GM21526 (cell line): ENCODE measurements around the gene DUSP3.

Source experiments
- ATAC-seq: cut with Tn5 transposase; IDR thresholded peaks from one replicate; pipeline ENCODE4 v1.9.1; 2021; ENCODE audit warnings: moderate library complexity; ENCODE audit not compliant: unreplicated experiment, low FRiP score

The DUSP3 gene

DNA sequence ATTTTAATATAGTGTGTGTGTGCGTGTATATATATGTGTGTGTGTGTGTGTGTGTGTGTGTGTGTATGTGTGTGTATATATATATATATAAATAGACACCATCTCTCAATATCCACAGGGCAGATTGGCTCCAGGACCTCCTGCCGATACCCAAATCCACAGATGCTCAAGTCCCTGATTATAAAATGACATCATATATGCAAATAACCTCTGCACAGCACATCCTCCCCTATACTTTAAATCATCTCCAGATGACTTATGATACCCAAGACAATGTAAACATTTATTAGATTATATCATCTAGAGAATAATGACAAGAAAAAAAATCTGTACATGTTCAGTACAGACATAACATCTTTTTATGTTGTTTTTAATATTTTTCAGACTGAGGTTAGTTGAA, 7.8 kb downstream of the DUSP3 start:
- ATAC-seq: no peak

DNA sequence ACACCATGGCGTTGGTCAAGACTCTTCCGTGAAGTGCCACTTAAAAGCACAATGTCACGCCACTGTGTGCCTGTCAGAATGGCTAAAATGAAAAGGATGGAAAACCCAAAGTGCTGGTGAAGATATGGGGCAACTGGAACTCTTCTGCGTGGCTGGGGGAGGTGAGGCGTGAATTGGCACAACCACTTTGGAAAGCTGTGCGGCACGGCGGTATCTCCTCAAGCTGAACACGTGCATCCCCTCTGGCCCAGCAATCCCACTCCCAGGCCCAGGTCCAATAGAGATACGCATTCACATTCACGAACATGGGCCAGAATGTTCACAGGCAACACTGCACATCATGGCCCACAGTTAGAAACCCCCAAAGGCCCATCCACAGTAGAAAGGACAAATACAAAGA, 8.9 kb downstream of the DUSP3 start:
- no peak for ATAC-seq

DNA sequence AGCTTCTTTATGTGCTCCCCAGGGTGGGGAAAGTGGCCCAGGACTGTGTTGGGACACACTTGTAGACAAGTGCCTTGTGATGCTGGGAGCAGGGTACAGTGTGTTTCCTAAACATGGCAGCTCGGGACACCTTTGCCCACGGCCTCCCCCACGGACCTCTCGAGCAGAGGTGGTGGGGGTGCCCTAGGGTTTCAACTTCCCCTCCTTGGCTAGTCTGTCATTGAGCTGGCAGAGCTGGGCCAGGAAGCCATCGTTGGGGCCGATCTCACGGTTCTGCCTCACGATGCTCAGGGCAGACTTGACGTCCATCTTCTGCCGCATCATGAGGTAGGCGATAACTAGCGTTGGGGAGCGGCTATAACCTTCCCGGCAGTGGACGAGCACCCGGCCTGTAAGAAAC, 9.4 kb downstream of the DUSP3 start:
- no peak for ATAC-seq

DNA sequence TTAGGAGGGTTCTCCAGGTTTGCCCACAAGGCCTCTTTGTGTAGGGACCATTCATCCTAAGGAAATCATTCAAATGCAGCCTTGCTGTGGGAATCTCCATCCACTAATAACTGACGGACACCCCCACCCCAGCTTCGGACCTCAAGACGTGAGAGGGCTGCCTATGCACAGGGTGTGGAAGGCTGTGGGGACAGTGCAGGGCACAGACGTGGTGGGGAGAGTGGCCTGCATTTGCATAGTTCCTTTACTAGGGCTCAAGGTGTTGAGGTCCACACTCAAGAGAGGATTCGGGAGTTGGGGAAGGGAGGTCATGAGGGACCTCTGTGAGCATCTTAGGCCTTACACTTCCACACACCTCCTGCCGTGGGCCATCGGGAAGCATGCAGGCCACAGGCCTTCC, 9.8 kb downstream of the DUSP3 start:
- no peak for ATAC-seq

DNA sequence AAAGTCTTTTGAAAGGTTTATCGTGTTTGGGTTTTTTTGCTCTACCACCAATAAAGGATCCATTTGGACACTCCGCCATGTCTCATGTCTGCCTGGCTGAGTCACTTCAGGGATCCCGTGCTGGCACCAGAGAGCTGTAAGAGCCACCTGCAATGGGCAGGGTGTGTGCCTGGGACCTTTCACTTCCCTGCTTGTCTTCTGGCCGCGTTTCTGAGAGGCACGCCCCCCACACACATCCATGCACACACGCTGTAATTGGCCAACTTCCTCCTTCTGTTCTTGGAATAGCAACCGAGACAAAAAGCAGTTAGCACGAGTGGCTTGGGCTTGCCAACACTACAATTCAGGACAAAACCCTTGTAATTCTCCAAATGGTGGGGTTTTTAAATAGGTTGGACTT, 10.4 kb downstream of the DUSP3 start:
- ATAC-seq: no peak

DNA sequence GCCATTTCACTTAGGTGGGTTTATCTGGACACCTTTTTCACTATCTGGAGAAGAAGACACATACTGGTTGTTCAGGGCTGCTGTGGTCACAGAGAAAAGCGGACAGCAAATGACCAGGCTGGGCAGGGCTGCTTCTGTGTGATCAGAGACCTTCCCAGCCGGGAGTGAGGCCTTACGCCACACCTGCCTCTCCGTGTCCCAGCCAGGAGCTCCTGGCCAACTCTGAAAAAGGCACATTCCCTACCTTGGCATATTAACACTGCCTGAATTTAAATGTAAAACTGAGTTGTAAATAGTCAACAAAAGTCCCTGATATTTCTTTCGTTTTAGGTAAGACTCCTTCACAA, 11.1 kb downstream of the DUSP3 start:
- ATAC-seq: no peak

DNA sequence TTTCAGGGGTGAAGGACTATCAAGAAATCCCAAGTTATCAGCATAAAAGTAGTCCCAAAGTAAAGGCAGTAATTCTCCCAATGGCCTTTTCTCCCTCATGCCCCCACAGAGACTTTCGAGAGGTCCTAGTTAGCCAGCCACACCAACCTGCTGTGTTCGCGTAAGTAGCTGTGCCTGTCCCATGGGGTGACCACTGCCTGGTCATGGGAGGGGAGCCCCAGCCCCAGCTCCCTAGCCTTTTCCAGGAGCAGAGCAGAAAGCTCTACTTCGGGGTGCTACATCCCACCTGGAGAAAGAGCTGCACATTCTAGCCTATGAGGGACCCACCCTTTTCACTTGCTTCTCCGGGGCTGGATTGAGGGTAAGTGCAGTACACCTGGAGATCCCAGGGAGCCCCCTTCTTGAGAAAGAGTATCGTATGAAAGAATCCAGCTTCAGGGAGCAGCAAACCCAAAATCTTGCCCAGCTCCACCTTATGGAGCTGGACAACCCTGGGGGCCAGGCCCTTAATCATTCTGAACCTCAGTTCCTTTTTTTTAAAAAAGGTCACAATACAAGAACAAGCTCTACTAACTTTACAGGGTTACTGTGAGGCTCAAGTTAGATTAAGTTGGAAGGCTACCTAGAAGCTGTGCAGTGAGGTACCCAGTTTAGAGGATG, 11.6 kb downstream of the DUSP3 start:
- ATAC-seq: no peak

DNA sequence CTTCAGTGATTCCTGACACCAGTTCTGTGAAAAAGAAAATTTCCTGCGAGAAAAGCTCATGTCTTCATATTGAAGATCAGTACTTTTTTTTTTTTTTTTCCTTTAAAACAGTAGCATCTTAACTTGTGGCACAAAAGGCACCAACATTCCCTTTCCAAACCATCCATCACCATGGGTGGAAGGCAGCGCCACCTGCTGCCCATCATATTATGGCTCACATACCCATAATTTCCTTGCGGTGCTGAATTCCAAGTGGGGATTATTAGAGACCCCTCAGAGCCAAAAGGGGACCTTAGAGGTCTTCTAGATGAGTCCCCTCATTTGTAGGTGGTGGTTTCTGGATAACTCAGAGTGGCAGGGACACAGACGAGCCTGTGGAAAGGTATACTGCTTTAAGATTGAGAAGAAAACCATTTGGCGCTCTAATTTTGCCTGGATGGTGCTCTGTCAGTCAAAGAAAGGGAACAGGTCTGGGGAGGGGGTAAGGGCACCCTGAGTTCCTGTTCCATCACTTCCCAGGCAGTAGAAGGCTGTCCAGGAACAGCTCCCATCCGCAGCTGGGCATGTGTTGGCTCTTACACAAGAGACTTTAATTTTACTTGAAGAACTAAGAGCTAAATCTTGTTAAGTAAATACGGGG, 12.2 kb downstream of the DUSP3 start:
- no peak for ATAC-seq

DNA sequence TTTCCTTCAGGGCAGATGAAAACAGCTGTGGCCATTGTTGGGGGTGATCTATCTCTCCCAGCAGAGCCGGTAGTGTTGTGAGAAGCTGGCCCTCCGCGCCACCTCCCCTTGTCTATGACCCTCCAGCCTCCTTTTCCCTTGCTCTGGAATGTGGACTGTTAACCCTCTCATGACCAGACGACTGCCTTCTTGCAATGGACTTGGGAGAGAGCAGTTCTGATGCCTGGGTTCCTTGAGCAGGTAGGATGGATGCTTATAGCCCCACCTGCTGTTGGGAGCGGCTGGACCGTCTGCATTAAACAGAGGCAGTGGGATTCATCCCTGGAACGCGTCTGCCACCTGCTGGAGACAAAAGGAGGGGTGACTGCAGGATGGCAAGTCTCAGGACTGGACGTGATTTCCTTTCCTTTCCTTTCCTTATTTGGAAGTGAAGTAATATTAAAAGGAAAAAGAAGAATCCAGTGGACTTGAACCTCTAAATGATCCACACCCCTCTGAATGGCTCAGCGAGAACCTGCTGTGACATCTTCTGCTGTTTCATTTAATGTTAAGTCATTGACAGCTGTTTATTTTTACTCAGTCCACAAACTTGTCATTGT, 18.4 kb downstream of the DUSP3 start:
- ATAC-seq: no peak

DNA sequence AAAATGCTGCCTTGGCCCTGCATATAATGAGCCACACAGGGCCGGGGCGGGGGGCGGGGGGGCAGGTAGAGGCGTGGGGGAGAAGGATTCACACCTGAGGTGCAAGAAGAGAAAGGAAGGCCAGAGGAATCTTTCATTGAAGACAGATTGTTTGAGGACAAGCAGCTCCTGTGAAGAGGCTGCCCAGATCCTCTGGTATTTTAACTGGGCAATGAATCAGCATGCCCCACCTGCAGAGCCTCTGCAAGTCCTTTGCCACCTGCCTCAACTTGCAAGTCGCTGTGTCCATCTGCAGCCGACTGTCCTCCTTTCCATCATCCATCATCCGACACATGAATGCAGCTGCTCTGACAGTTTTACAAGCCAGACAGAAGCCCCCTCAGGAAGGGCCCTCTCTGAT, 18.9 kb downstream of the DUSP3 start:
- ATAC-seq: no peak

DNA sequence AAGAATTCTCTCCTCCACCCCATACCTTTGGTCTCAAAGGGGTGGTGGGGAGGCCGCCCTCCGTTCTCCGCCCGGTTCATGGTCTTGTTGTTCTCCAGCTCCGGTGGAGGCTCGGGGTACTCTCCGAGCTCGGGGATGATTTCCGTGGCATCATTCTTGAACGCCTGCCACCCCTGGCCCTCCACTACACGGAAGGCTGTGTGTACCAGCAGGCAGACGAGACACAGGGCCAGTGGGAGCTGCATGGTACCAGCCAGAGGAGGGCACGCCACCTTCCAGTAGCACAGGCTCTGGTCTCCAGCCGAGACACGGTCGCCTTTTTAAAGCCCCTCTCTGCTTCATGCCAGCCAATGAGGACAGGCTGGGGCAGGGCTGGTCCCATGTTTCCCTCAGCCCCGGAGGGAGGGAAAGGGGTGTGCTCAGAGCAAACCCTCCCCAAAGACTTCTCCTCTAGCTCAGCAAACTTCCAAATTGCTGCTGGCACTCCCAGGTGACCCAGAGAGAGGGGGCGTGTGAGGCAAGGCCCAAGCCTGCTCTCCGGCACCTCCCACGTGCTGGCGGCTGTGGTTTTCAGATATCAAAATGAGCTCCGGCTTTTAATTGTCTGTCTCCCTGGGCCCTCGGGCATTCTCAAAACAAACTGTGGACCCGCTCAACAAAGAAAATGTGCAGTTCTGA, 20.1 kb downstream of the DUSP3 start, which contains the start of gene SOST:
Gene SOST (minus strand): TSS at position 295 of the 678 bp plus-strand sequence. CDS start 50 bp downstream, at position 245.
- no peak for ATAC-seq

DNA sequence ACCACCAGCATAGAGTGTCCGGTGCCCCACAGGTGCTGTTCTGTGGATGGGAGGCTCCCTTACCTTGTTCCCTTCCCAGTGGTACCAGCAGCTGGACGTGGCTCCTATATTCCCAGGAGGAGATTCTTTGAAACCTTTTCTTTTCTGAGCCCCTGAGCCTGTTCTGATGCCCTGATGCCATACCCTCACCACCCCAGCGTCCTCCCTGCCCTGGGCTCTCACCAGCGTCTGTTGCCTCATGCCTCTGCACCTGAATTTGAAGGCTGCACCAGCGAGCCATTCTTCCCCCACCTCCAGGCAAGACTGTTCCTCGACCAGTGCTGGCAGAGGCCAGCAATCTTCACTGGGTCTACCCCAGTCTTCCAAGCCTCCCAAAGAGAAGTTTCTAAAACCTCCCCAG, 20.7 kb downstream of the DUSP3 start:
- ATAC-seq: no peak

DNA sequence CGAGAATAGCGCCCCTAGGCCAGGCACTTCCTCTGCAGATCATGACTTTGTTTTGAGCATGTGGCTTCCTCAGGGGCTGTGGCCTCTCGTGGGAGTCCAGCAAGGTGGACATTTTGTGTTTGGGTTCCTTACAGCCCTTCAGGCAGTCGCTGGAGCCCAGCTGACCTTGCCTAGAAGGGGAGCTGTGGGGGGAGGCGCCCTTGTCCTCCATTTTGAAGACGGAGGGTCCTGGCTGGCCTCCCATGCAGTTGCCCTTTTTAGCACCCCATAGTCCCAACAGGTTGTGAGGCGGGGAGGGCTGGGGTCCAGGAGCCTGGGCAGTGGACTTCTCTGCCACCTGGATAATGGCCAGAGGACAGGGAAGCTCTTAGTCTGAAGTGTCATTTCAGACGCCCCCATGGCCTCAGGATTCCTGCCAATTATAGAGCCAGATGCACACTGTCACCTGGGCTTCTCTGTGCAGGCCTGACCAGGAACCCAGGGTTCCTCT, 21.6 kb downstream of the DUSP3 start:
- no peak for ATAC-seq

DNA sequence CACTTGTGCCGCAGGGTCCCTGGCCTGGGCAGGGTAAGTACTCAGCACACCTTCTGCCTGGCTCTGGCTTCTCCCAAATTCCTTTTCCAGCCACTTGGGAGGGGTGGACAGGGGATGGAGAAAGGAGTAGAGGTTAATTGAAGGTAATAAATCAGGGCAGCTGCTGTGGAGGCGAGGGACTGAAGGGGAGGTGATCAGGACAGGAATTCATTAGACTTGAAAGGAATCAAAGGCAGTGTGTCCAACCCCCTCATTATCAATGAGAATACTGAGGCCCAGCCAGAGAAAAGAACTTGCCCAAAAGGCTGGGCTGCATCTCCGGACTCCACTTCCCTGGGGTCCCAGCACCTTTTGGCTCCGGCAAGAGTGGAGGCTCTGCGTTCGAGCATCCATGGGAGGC, 22.6 kb downstream of the DUSP3 start:
- no peak for ATAC-seq

DNA sequence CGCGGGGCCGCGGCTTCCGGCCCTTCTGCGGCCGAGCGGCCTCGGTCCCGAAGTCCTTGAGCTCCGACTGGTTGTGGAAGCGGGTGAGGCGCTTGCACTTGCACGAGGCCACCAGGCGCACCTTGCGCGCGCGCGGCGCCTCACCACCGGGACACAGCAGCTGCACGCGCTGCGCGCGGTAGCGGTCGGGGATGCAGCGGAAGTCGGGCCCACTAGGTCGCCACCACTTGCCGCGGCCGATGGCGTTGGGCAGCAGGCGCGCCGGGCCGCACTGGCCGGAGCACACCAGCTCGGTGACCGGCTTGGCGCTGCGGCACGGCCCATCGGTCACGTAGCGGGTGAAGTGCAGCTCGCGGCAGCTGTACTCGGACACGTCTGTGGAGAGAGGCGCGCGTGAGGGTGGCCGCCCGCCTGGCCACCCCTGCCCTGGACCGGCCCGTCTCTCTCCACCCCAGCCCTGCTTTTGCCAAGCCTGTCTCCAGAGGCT, 23.3 kb downstream of the DUSP3 start:
- ATAC-seq: no peak

DNA sequence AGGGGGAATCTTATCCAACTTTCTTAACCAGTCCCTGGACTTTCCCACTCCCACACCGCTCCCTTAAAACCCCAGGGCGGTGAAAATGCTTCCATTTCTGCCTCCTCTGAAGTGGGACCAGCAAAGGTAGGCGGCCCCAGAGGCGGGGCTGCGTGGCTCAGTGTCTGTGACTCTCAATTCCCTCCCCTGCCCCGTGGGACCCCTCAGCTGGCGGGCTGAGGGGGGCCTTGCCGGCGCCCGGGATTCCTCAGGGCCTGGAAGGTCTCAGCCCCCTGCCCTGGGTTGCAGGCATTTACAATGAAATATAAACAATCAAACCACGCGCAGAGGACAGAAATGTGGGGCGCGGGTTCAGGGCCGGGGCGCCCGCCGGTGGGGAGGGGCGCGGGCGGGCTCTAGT, 23.8 kb downstream of the DUSP3 start:
- no peak for ATAC-seq

DNA sequence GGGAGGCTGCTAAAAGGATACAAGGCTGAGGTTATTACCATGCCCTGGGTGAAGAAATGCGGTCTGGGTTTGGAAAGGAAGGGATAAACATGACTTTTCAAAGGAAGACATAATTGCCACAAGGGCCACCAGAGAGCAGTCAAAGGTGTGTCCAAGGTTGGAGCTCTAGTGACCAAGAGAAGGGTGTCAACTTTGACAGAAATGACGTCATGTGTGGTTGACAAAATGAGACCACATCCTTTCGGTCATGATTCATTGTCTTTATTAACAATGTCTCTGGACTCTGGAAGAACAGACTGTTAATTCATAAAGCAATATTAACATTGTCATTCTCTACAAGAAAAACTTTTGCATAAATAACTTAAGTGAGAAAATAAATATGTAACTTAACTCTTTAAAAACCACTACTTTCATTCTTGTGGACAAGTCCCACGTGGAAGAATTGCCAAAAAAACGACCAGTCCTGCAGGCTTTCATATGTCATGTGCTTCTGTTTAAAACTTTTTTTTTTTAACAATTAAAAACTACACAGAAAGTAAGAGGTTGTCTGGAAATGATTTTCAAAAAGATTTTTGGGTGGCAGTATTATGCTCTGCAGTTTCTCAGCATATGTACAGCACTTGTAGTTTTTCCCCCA, 25.2 kb downstream of the DUSP3 start:
- no peak for ATAC-seq

DNA sequence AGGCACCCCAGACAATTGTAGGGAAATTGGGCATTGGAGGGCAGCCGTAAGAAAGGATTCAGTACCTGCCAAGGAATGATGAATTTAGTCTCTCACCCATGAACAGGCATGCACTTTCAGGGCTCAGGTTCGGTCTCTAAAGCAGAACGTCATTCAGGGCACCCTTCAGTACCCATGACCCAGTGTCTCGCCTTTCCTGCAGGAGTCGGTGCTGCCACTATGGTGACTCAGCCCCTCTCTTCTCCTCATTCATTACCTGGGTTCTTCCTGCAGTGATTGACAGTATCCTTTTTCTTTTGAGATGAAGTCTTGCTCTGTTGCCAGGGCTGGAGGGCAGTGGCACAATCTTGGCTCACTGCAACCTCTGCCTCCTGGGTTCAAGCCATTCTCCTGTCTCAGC, 28.6 kb downstream of the DUSP3 start:
- no peak for ATAC-seq

DNA sequence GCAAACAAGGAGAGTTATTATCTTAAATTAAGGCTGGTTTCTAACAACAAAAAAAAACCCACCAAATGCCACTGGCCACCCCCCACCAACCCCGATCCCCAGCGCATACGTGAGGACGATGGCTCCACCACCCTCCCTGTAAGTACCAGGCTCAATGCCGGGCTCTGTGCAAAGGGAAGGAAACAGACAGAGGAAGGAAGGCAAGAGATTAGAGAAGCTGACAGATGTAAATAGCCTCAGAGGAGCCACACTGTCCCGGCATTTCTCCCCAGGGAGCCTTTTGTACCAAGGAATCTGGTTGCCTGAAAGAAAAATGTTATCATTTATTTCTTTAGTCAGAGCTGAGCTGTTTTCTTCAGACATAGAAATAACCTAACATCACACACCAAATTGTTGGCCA, 33.2 kb downstream of the DUSP3 start:
- ATAC-seq: no peak

DNA sequence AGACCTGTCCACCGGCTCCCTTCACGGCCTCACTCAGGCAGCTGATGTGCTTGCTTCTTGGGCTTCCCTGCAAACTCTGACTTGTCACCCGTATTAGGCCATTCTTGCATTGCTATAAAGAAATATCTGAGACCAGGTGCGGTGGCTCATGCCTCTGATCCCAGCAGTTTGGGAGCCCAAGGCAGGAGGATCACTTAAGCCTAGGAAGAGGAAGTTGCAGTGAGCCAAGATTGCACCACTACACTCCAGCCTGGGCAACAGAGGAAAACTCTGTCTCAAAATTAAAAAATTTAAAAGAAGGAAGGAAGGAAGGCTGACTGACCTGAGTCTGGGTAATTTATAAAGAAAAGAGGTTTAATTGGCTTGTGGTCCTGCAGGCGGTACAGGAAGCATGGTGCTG, 37.1 kb downstream of the DUSP3 start:
- no peak for ATAC-seq

DNA sequence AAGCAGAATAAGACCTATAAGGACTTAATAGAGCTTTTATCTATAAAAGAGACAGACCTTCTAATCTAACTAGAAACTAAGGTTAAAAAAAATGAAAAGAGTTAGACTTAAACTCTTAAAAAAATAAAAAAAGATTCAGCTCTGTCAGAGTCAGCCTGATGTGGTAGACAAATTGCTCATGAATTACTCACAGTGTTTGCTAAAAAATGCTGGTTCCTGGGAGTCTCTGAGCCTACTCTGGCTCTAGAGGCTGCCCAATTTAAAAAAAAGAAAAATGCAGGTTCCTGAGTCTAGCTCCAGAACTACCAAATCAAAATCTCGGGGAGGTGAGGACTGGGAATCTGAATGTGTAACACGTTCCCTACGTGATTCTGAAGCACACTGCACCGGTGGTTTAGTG, 38.2 kb downstream of the DUSP3 start:
- no peak for ATAC-seq
